NCI-H345 treated with DMSO at 0.1 percent for 48 hours (cell line): Measurements from ENCODE around the gene CNOT2.
"Not testable (repeated sequence)": the region's sequence is repeated elsewhere in the genome, so short reads cannot be mapped to it uniquely, and the experiment has no call there.

Experiments used
- DNase-seq: peaks from one replicate; lab custom pipeline; 2025; ENCODE audit not compliant: unreplicated experiment; lab: John Stamatoyannopoulos, UW

The CNOT2 gene

GRCh38 chr12:70304684-70305555 is 61.7 kb downstream of the CNOT2 start:
- DNase-seq = not testable (repeated sequence)

GRCh38 chr12:70305794-70306193 is 62.6 kb downstream of the CNOT2 start:
- DNase-seq = no peak

GRCh38 chr12:70306676-70307075 is 63.4 kb downstream of the CNOT2 start:
- DNase-seq = no peak

GRCh38 chr12:70307868-70308267 is 64.6 kb downstream of the CNOT2 start:
- no peak for DNase-seq

- DNase-seq = no peak
Observed at GRCh38 chr12:70309348-70309747, 66.1 kb downstream of the CNOT2 start.

- DNase-seq = no peak
Observed at GRCh38 chr12:70314145-70314544, 70.9 kb downstream of the CNOT2 start.

- no peak for DNase-seq
Observed at GRCh38 chr12:70317781-70318180, 74.5 kb downstream of the CNOT2 start.

GRCh38 chr12:70319605-70320004 is 76.4 kb downstream of the CNOT2 start:
- no peak for DNase-seq

- DNase-seq = no peak
Observed at GRCh38 chr12:70321191-70321590, 78.0 kb downstream of the CNOT2 start.

- DNase-seq = no peak
Observed at GRCh38 chr12:70327541-70327940, 84.3 kb downstream of the CNOT2 start.

GRCh38 chr12:70329728-70330127 is 86.5 kb downstream of the CNOT2 start:
- no peak for DNase-seq

- DNase-seq = no peak
Observed at GRCh38 chr12:70330158-70330557, 86.9 kb downstream of the CNOT2 start.

- no peak for DNase-seq
Observed at GRCh38 chr12:70332236-70332635, 89.0 kb downstream of the CNOT2 start.

GRCh38 chr12:70334742-70335141 is 91.5 kb downstream of the CNOT2 start:
- DNase-seq = no peak

GRCh38 chr12:70338531-70338930 is 95.3 kb downstream of the CNOT2 start:
- DNase-seq = no peak

GRCh38 chr12:70351076-70351475 is 107.8 kb downstream of the CNOT2 start:
- no peak for DNase-seq

- no peak for DNase-seq
Observed at GRCh38 chr12:70353780-70354660, 110.8 kb downstream of the CNOT2 start.

GRCh38 chr12:70354787-70355186 is 111.6 kb downstream of the CNOT2 start:
- no peak for DNase-seq

- DNase-seq = no peak
Observed at GRCh38 chr12:70355972-70356371, 112.7 kb downstream of the CNOT2 start.

GRCh38 chr12:70359458-70360197 is 116.4 kb downstream of the CNOT2 start:
- no peak for DNase-seq

- DNase-seq = no peak
Observed at GRCh38 chr12:70360218-70360617, 117.0 kb downstream of the CNOT2 start.
